GM12878 (cell line): Measurements from ENCODE around the gene EPS8L1. TPM values are rescaled to one million over a fixed set of nuclear protein-coding genes. Genes with fewer than 3 reads are reported as not detected.

Experiments
- ATAC-seq: fragments of 200-7000 bp; cut with Tn5 transposase; 3 replicates; pipeline ENCODE4 v1.9.1; 2020; ENCODE audit warnings: mild to moderate bottlenecking, moderate library complexity
- BruUV-seq: library from RNA; stranded (reverse); fragments of 400-500 nt; replicated peaks from 2 replicates; lab custom pipeline; 2021; lab: Mats Ljungman, UMichigan
- CTCF ChIA-PET: fragments of 300-600 bp; sonication (Branson Sonifier 250); formaldehyde crosslinking; extraction: SDS; loops from one replicate; lab custom pipeline; 2021; ENCODE audit warnings: inconsistent platforms; lab: Yijun Ruan, JAX
- POLR2A ChIA-PET: fragments of 350-600 bp; formaldehyde crosslinking; extraction: SDS; loops from one replicate; lab custom pipeline; 2021; ENCODE audit warnings: inconsistent platforms; lab: Charles Lee
- RAD21 ChIA-PET: fragments of 300-600 bp; sonication (Branson Sonifier 250); formaldehyde crosslinking; loops from one replicate; lab custom pipeline; 2023; ENCODE audit warnings: antibody characterized with exemption; ENCODE audit not compliant: unreplicated experiment; lab: Charles Lee
- SMC1A ChIA-PET: fragments of 300-600 bp; sonication (Branson Sonifier 250); formaldehyde crosslinking; loops from one replicate; lab custom pipeline; 2023; ENCODE audit not compliant: unreplicated experiment, uncharacterized antibody; lab: Charles Lee
- DNase-seq: peaks from one replicate; pipeline ENCODE4 v3.0.0-alpha.2; 2011; ENCODE audit warnings: low read depth, low spot score
- FAIRE-seq: peaks from 3 replicates; lab custom pipeline; 2011; peaks lifted over from hg19 to GRCh38; lab: Jason Lieb, UNC
- H2AFZ ChIP-seq: 2 replicates; pipeline ENCODE4 v1.6.0; 2011; ENCODE audit warnings: low read depth, low read length, control low read depth; ENCODE audit not compliant: control insufficient read depth
- H3K27ac ChIP-seq: 2 replicates; pipeline ENCODE4 v1.5.1; 2011; ENCODE audit warnings: control low read depth; ENCODE audit not compliant: control insufficient read depth, insufficient read depth
- H3K27me3 ChIP-seq, 2 experiments: replicated peaks in 1 of 2; 2 replicates each; pipeline versions ENCODE4 v1.6.0 to v1.6.1; 2011; ENCODE audit warnings: low read length in 1 of 2; ENCODE audit not compliant: control insufficient read depth in 2 of 2, insufficient read depth in 2 of 2
- H3K36me3 ChIP-seq, 2 experiments: 2 replicates each; pipeline ENCODE4 v1.5.1; 2011; ENCODE audit warnings: low read length in 1 of 2; ENCODE audit not compliant: control insufficient read depth in 2 of 2, insufficient read depth in 2 of 2
- H3K4me1 ChIP-seq: 2 replicates; pipeline ENCODE4 v1.6.1; 2011; ENCODE audit warnings: mild to moderate bottlenecking, low read length, moderate library complexity, mixed read lengths; ENCODE audit not compliant: control insufficient read depth, insufficient read depth
- H3K4me2 ChIP-seq: 2 replicates; pipeline ENCODE4 v1.6.0; 2011; ENCODE audit warnings: control low read depth; ENCODE audit not compliant: control insufficient read depth, insufficient read depth
- H3K4me3 ChIP-seq: fragments of 200-600 bp; sonication (generic); 2 replicates; pipeline ENCODE4 v1.5.1; 2016
- H3K79me2 ChIP-seq: 2 replicates; pipeline ENCODE4 v1.6.0; 2011; ENCODE audit warnings: low read length; ENCODE audit not compliant: control insufficient read depth, insufficient read depth
- H3K9ac ChIP-seq: 2 replicates; pipeline ENCODE4 v1.8.0; 2011; ENCODE audit warnings: low read length, control low read depth, mixed read lengths; ENCODE audit not compliant: control insufficient read depth, insufficient read depth
- H3K9me3 ChIP-seq: replicated peaks from 3 replicates; pipeline ENCODE4 v1.5.1; 2011; ENCODE audit warnings: mild to moderate bottlenecking, low read length; ENCODE audit not compliant: control insufficient read depth, insufficient read depth
- H4K20me1 ChIP-seq: 2 replicates; pipeline ENCODE4 v1.6.0; 2011; ENCODE audit not compliant: control insufficient read depth, insufficient read depth
- CREB1 ChIP-seq: IDR thresholded peaks from 2 replicates; pipeline ENCODE4 v1.6.1; 2012; ENCODE audit warnings: low read depth, mild to moderate bottlenecking, inconsistent platforms
- CREM ChIP-seq: IDR thresholded peaks from 2 replicates; pipeline ENCODE4 v1.6.1; 2014; ENCODE audit warnings: antibody characterized with exemption, low read depth
- EED ChIP-seq: sonication (generic); IDR thresholded peaks from 2 replicates; pipeline ENCODE4 v1.6.1; 2016; ENCODE audit warnings: antibody characterized with exemption, low read depth
- ESRRA ChIP-seq: IDR thresholded peaks from 2 replicates; pipeline ENCODE4 v1.6.1; 2012; ENCODE audit warnings: mild to moderate bottlenecking, low read length, improper control_type of control experiment
- HDAC2 ChIP-seq: fragments of 200-600 bp; sonication (generic); IDR thresholded peaks from 2 replicates; pipeline ENCODE4 v1.6.1; 2017
- IKZF2 ChIP-seq, 2 experiments: fragments of 450-650 bp; IDR thresholded peaks; 2 replicates each; pipeline ENCODE4 v1.6.1; 2017; ENCODE audit warnings: mild to moderate bottlenecking in 2 of 2, moderate library complexity in 2 of 2
- IRF3 ChIP-seq: fragments of 450-650 bp; IDR thresholded peaks from 2 replicates; pipeline ENCODE4 v1.6.1; 2014; ENCODE audit warnings: mild to moderate bottlenecking
- MAX ChIP-seq: IDR thresholded peaks from 2 replicates; pipeline ENCODE4 v1.6.1; 2012; ENCODE audit warnings: low read depth, low read length, improper control_type of control experiment
- MTA2 ChIP-seq: fragments of 450-650 bp; IDR thresholded peaks from 2 replicates; pipeline ENCODE4 v1.6.1; 2016; ENCODE audit warnings: low read depth, mild to moderate bottlenecking, moderate library complexity
- NFYA ChIP-seq: IDR thresholded peaks from 2 replicates; pipeline ENCODE4 v1.6.1; 2011; ENCODE audit warnings: low read depth, mild to moderate bottlenecking, low read length, improper control_type of control experiment, borderline replicate concordance
- NFYB ChIP-seq: IDR thresholded peaks from 2 replicates; pipeline ENCODE4 v1.6.1; 2011; ENCODE audit warnings: low read depth, mild to moderate bottlenecking, low read length, improper control_type of control experiment, moderate library complexity; ENCODE audit not compliant: insufficient read depth
- PAX5 ChIP-seq: IDR thresholded peaks from 2 replicates; pipeline ENCODE4 v1.6.1; 2011; ENCODE audit warnings: low read depth, low read length, borderline replicate concordance
- PBX3 ChIP-seq: IDR thresholded peaks from 2 replicates; pipeline ENCODE4 v1.6.1; 2011; ENCODE audit warnings: mild to moderate bottlenecking, low read depth, low read length, moderate library complexity; ENCODE audit not compliant: insufficient replicate concordance
- POLR2AphosphoS5 ChIP-seq: IDR thresholded peaks from 2 replicates; pipeline ENCODE4 v1.6.1; 2011; ENCODE audit warnings: mild to moderate bottlenecking, low read length, inconsistent platforms
- RCOR1 ChIP-seq: conservative IDR thresholded peaks from 2 replicates; pipeline ENCODE4 v1.6.1; 2012; ENCODE audit warnings: low read depth, low read length, improper control_type of control experiment
- SUZ12 ChIP-seq: fragments of 200-600 bp; sonication (generic); IDR thresholded peaks from one replicate; pipeline ENCODE4 v1.6.1; 2018; ENCODE audit warnings: antibody characterized with exemption, mild to moderate bottlenecking; ENCODE audit not compliant: unreplicated experiment
- TCF7 ChIP-seq: IDR thresholded peaks from 2 replicates; pipeline ENCODE4 v1.6.1; 2014; ENCODE audit warnings: antibody characterized with exemption, borderline replicate concordance
- USF1 ChIP-seq: IDR thresholded peaks from 2 replicates; pipeline ENCODE4 v1.6.1; 2011; ENCODE audit warnings: borderline replicate concordance, low read depth, mild to moderate bottlenecking, moderate library complexity, mixed read lengths, low read length; ENCODE audit not compliant: insufficient read depth; ENCODE audit errors: extremely low read length
- YBX1 ChIP-seq: fragments of 450-650 bp; IDR thresholded peaks from 2 replicates; pipeline ENCODE4 v1.6.1; 2016; ENCODE audit warnings: antibody characterized with exemption
- ZZZ3 ChIP-seq: IDR thresholded peaks from 2 replicates; pipeline ENCODE4 v1.6.1; 2011; ENCODE audit warnings: low read depth; ENCODE audit not compliant: control insufficient read depth, insufficient read length
- WGBS: methylation state at CpG from one replicate; pipeline ENCODE4 v1.1.6; 2016; ENCODE audit warnings: low lambda C conversion rate; ENCODE audit not compliant: insufficient replicate concordance, insufficient coverage; ENCODE audit errors: missing lambda C conversion rate; 5-methylcytosine and 5-hydroxymethylcytosine counted together
- in situ Hi-C: fragments of 300-500 bp; cut with MboI; formaldehyde crosslinking; loops from 9 replicates; pipeline ENCODE4 v1.14.3; 2018; ENCODE audit warnings: mixed read lengths
- intact Hi-C: fragments of 100-400 bp; cut with micrococcal nuclease; formaldehyde crosslinking; loops from one replicate; pipeline ENCODE4 v1.14.2; 2022; ENCODE audit not compliant: unreplicated experiment
- polyA plus RNA-seq, 11 experiments: library from polyadenylated mRNA; depleted of rRNA in 4 of 11; unstranded in 6 of 11; stranded (reverse) in 5 of 11; fragments of >200 nt; fragmentation: Nextera tagmentation in 4 of 11; fragmentation: Illumina TruSeq in 1 of 11; extraction: Ambion mirVana in 4 of 11; extraction: Trizol in 1 of 11; gene quantifications; 1 replicate in 1 of 11; 2 replicates in 10 of 11; pipeline versions ENCODE4 v1.2.1 to v1.2.3, GENCODE V29; 2011 to 2016; ENCODE audit warnings: inconsistent platforms in 2 of 11, missing spikeins in 2 of 11, low read depth in 1 of 11
- total RNA-seq, 4 experiments: library from RNA; depleted of rRNA in 3 of 4; stranded (reverse); fragments of >200 nt in 3 of 4; fragmentation: Illumina TruSeq in 1 of 4; extraction: Trizol in 1 of 4; gene quantifications; 2 replicates each; pipeline versions ENCODE4 v1.2.1 to v1.2.3, GENCODE V29; 2013 to 2021

Gene EPS8L1
- total and polyA plus RNA-seq, 10 of the 15 experiments (the other 5 are each of a cell fraction or from before 2014, with no cell fraction given) = 0.68 to 2.2 (median 0.96) TPM; not detected in 2

GRCh38 chr19:55042344-55042678 is 33.4 kb upstream of the EPS8L1 start:
- ChIA-PET SMC1A (no interaction called here), POLR2A (no interaction called here), CTCF (no interaction called here), RAD21 (interaction anchor here (0.6 kb wide), 1 partner anchor 128 kb away, joined by 3 read pairs; no protein-coding TSS in a partner anchor)
- H3K27me3 ChIP-seq = no peaks in the 10 kb centered on the region
- no peaks in the 10 kb centered on the region for H3K79me2 ChIP-seq
- H3K4me2 ChIP-seq = no peak overlapping the region
- H3K4me3 ChIP-seq = no peak overlapping the region
- H3K9me3 ChIP-seq = no peaks in the 10 kb centered on the region
- in situ Hi-C loops = no loop called here
- 93% methylated on average over 9 of the region's 9 CpGs for WGBS
- intact Hi-C loops = no loop called here
- no peak for TF ChIP-seq MAX
- TF ChIP-seq EED = no peak
- TF ChIP-seq ZZZ3 = no peak
- TF ChIP-seq IKZF2 (IDR thresholded peaks at IDR 0.05) = no peak
- no peak for TF ChIP-seq CREM
- TF ChIP-seq TCF7 = no peak
- no peak for TF ChIP-seq RCOR1
- no peak for TF ChIP-seq ESRRA
- TF ChIP-seq YBX1 = no peak
- TF ChIP-seq PAX5 = no peak
- TF ChIP-seq PBX3 = no peak
- no peak for TF ChIP-seq SUZ12
- TF ChIP-seq HDAC2 = no peak
- TF ChIP-seq NFYB = no peak
- TF ChIP-seq POLR2AphosphoS5 = no peak
- no peak for TF ChIP-seq CREB1
- no peak for TF ChIP-seq USF1
- no peak for TF ChIP-seq MTA2
- no peak for TF ChIP-seq NFYA
- no peak for TF ChIP-seq IRF3
- no peak overlapping the region for H2AFZ ChIP-seq
- no peak for FAIRE-seq
- no peak overlapping the region for H3K9ac ChIP-seq
- no peaks in the 10 kb centered on the region for H4K20me1 ChIP-seq
- no peak for DNase-seq
- no peak overlapping the region for H3K27ac ChIP-seq
- ATAC-seq = no peak
- H3K4me1 ChIP-seq = no peaks in the 10 kb centered on the region
- H3K36me3 ChIP-seq = peaks cover 7 to 15% of the 10 kb centered on the region in 2 experiments
- BruUV-seq = no TSS peak
